Uterus (tissue), 4 donors: ENCODE results near the gene INPP5K. TPM values are rescaled to one million over a fixed set of nuclear protein-coding genes. Genes with fewer than 3 reads are reported as not detected.

Experiments used
- DNase-seq, 2 donors: peaks; one replicate each; pipeline ENCODE4 v3.0.0-alpha.2; 2019 to 2020
- H3K27ac ChIP-seq, 2 donors: fragments of 200-600 bp; sonication (generic); 1 replicate in 1 of 2; 2 replicates in 1 of 2; pipeline ENCODE4 v1.5.1; 2016 to 2018
- H3K27me3 ChIP-seq, 2 donors: fragments of 200-600 bp; sonication (generic); one replicate each; pipeline ENCODE4 v1.5.1; 2018 to 2019; ENCODE audit warnings: control low read depth in 1 of 2
- H3K36me3 ChIP-seq, 2 donors: fragments of 200-600 bp; sonication (generic); one replicate each; pipeline ENCODE4 v1.5.1; 2019; ENCODE audit warnings: control low read depth in 1 of 2
- H3K4me1 ChIP-seq, 2 donors: fragments of 200-600 bp; sonication (generic); one replicate each; pipeline ENCODE4 v1.5.1; 2018 to 2019; ENCODE audit warnings: control low read depth in 1 of 2
- H3K4me3 ChIP-seq, 2 donors: fragments of 200-600 bp; sonication (generic); 1 replicate in 1 of 2; 2 replicates in 1 of 2; pipeline ENCODE4 v1.5.1; 2018 to 2019; ENCODE audit warnings: mild to moderate bottlenecking in 1 of 2
- H3K9me3 ChIP-seq, 2 donors: fragments of 200-600 bp; sonication (generic); one replicate each; pipeline ENCODE4 v1.5.1; 2019; ENCODE audit warnings: control low read depth in 1 of 2
- POLR2A ChIP-seq, 2 donors: fragments of 450-650 bp; IDR thresholded peaks; one replicate each; pipeline ENCODE4 v1.6.1; 2016; ENCODE audit warnings: antibody characterized with exemption in 2 of 2, mild to moderate bottlenecking in 1 of 2, moderate library complexity in 1 of 2
- intact Hi-C: fragments of 100-400 bp; cut with DNase I; formaldehyde crosslinking; loops from one replicate; pipeline ENCODE4 v1.15.1; 2023; ENCODE audit warnings: low total_unique reads
- total RNA-seq, 4 donors: library from RNA; depleted of rRNA in 3 of 4; stranded (reverse); fragments of >200 nt in 3 of 4; gene quantifications; one replicate each; pipeline versions ENCODE4 v1.1.0 to v1.2.4, GENCODE V29; 2014 to 2023
- TF ChIP-seq, protein P1 (sequence below), 4 experiments: fragments of 200-600 bp in 2 of 4; fragments of 450-650 bp in 2 of 4; sonication (generic) in 2 of 4; IDR thresholded peaks; one replicate each; pipeline ENCODE4 v1.5.1; 2016 to 2019; ENCODE audit warnings: antibody characterized with exemption in 4 of 4, mild to moderate bottlenecking in 2 of 4, moderate library complexity in 1 of 4
- donor health status: DM: yes; HTN: yes; CAD: no.

INPP5K gene
- total RNA-seq, 4 donors from 2014 or later: 14.1 to 49.3 (median 31.4) TPM

DNA sequence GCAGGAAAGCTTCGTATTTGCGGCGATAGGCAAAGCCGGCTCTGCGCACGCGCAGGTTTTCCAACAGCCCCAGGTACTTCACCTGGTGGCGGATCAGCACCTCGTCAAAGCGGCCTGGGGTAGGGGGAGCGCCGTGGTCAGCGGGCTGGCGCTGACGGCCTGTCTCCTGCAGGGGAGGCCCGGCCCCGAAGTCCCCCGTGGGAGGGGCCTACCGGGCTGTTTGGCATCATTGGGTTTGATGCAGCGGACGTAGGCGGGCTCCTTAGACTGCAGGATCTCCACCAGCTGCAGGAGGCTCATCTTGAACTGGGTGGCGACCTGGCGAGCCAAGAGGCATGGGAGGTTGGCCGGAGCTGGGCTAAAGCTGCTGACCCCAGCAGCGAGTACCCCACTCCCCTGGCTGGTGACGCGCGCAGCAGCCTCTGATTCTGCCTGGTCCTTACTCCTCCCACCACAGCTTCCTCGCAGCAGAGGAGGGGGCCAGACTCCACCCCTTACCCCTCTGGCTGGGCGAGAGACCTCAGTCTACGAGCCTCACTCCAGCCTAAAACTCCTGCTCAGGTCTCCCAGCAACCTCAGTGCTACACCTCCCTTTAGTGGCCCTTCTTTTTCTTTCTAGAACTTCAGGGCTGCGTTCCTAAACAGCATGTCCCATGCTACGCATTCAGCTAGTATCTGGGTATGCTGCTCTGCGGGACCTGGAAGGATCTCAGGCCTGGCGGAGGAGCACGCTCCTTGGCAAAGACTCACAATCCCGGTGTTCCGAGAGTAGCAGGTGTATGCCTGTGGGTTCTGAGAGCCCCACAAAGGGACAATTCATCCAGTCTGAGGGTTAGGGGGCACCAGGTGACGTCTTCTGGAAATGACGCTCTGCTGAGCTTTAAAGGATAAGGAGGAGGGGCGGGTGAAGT, 44.2 kb downstream of the INPP5K start:
- Histone ChIP-seq H3K36me3 (no peaks in the 10 kb centered on the region), H3K9me3 (no peaks in the 10 kb centered on the region), H3K4me1 (no peaks in the 10 kb centered on the region), H3K4me3 (no peak overlapping the region), H3K27me3 (no peaks in the 10 kb centered on the region), H3K27ac (no peak overlapping the region)
- intact Hi-C loops: no loop called here
- no peak for DNase-seq
- TF ChIP-seq POLR2A (IDR thresholded peaks at IDR 0.05): no peak
- TF ChIP-seq, protein P1, sequence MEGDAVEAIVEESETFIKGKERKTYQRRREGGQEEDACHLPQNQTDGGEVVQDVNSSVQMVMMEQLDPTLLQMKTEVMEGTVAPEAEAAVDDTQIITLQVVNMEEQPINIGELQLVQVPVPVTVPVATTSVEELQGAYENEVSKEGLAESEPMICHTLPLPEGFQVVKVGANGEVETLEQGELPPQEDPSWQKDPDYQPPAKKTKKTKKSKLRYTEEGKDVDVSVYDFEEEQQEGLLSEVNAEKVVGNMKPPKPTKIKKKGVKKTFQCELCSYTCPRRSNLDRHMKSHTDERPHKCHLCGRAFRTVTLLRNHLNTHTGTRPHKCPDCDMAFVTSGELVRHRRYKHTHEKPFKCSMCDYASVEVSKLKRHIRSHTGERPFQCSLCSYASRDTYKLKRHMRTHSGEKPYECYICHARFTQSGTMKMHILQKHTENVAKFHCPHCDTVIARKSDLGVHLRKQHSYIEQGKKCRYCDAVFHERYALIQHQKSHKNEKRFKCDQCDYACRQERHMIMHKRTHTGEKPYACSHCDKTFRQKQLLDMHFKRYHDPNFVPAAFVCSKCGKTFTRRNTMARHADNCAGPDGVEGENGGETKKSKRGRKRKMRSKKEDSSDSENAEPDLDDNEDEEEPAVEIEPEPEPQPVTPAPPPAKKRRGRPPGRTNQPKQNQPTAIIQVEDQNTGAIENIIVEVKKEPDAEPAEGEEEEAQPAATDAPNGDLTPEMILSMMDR (IDR thresholded peaks at IDR 0.05): no peak

DNA sequence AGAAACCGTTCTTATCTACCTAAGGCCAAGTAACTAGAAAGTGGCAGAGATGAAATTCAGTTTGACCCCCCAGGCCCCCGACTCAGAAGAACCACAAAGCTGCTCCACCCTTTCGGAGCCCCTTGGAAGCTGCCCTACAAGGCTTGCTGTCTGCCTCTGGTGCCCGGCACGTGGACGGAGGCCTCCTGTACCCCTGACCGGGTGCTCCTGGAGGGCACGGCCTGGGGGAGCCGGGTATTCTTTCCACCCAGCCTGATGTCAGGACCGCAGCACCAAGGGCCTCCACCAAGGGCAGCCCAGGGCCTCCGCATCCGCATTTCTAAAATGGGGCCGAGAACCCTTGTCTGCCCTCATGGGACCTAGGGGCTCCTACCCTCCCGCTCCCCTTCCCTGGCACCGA, 44.9 kb downstream of the INPP5K start:
- Histone ChIP-seq H3K27me3 (no peaks in the 10 kb centered on the region), H3K9me3 (no peaks in the 10 kb centered on the region), H3K27ac (no peak overlapping the region), H3K4me3 (no peak overlapping the region), H3K4me1 (no peaks in the 10 kb centered on the region), H3K36me3 (no peaks in the 10 kb centered on the region)
- DNase-seq: no peak
- intact Hi-C loops: no loop called here
- TF ChIP-seq, protein P1 (IDR thresholded peaks at IDR 0.05): no peak
- no peak for TF ChIP-seq POLR2A (IDR thresholded peaks at IDR 0.05)

DNA sequence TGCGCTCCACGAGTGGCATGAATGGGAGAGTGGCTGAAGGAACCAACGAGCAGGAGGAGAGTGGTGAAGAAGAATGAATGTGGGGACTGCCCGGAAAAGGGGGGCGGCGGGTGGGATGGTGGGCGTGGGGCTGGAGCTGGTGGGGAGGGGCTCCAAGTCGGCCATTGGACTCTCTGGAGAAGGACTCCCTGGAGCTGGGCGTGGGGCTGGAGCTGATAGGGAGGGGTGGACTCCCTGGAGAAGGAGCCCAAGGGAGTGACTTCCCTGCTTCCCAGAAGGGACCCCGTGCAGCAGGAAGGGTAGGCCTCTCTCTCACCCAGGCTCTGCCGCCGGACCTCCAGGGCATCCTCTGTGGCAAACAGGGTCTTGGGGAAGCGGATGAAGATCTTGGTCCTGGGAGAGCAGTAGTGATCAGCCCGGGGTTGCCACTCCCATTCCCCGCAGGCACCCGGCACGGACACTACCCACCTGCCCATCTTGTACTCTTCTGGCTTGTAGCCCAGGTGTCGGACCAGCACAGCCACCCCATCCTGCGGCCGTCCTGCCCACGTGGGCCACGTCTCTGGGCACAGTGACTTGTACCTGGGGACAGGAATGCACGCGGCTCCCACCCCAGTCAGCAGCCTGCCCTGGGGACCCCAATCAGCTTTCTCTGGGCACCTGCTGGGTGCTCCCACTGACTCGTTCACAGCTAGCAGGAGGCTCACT, 45.5 kb downstream of the INPP5K start:
- TF ChIP-seq, protein P1 (IDR thresholded peaks at IDR 0.05): no peak
- no peak for TF ChIP-seq POLR2A (IDR thresholded peaks at IDR 0.05)
- H3K9me3 ChIP-seq: no peaks in the 10 kb centered on the region
- DNase-seq: no peak
- no peak overlapping the region for H3K27ac ChIP-seq
- H3K4me3 ChIP-seq: no peak overlapping the region
- no peaks in the 10 kb centered on the region for H3K36me3 ChIP-seq
- intact Hi-C loops: no loop called here
- H3K27me3 ChIP-seq: no peaks in the 10 kb centered on the region
- H3K4me1 ChIP-seq: no peaks in the 10 kb centered on the region

DNA sequence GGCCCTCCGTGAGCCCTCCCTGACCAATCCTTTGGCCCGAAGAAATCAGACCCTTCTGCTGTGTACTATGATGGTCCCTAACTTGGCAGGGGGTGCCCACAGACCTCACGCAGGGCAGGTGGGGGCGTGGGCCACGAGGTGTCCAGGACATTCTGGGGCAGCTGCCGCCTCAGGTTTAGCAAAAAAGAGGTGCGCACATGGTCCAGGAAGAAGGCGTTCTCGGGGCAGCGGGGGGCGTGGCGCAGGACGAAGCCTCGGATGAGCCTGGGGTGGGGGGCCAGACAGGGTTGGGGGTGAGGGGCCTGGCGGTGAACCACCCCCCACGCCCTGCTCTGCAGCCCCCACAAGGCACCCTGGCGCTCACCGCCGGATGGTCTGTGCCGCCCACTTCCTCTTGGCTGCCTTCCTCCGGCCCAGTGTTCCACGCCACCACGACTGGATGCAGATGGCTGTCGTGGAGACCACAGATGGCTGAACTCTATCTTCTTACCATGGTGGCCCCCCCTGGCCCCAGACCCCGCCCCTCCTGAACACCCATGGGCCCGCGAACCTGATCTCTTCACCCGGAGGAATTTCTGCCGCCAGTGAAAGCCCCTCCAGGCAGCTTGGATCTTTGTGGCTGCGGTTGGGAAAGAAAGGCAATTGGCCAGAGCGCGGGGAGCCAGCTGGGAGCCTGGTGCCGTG, 46.2 kb downstream of the INPP5K start:
- Histone ChIP-seq H3K4me3 (no peak overlapping the region), H3K27ac (no peak overlapping the region), H3K9me3 (no peaks in the 10 kb centered on the region), H3K36me3 (no peaks in the 10 kb centered on the region), H3K27me3 (no peaks in the 10 kb centered on the region), H3K4me1 (no peaks in the 10 kb centered on the region)
- no peak for TF ChIP-seq POLR2A (IDR thresholded peaks at IDR 0.05)
- TF ChIP-seq, protein P1 (IDR thresholded peaks at IDR 0.05): no peak
- no peak for DNase-seq
- intact Hi-C loops: no loop called here
